Suprapubic skin (tissue), 4 donors: Measurements from ENCODE around the gene RIPOR3. TPM values are rescaled to one million over a fixed set of nuclear protein-coding genes. Genes with fewer than 3 reads are reported as not detected.

Experiments used
- DNase-seq, 2 donors: peaks; one replicate each; pipeline ENCODE4 v3.0.0-alpha.2; 2019; ENCODE audit warnings: low spot score in 2 of 2
- H3K27ac ChIP-seq: fragments of 200-600 bp; sonication (generic); one replicate; pipeline ENCODE4 v1.5.1; 2019
- H3K27me3 ChIP-seq: fragments of 200-600 bp; sonication (generic); one replicate; pipeline ENCODE4 v1.5.1; 2019
- H3K36me3 ChIP-seq: fragments of 200-600 bp; sonication (generic); one replicate; pipeline ENCODE4 v1.5.1; 2019
- H3K4me1 ChIP-seq: fragments of 200-600 bp; sonication (generic); one replicate; pipeline ENCODE4 v1.5.1; 2019
- H3K4me3 ChIP-seq: fragments of 200-600 bp; sonication (generic); one replicate; pipeline ENCODE4 v1.5.1; 2019; ENCODE audit warnings: mild to moderate bottlenecking
- H3K9me3 ChIP-seq: fragments of 200-600 bp; sonication (generic); one replicate; pipeline ENCODE4 v1.5.1; 2019
- EP300 ChIP-seq: sonication (generic); formaldehyde crosslinking; IDR thresholded peaks from one replicate; pipeline ENCODE4 v1.6.1; 2017; ENCODE audit warnings: antibody characterized with exemption
- POLR2A ChIP-seq, 2 donors: fragments of 450-650 bp; IDR thresholded peaks; one replicate each; pipeline ENCODE4 v1.6.1; 2017; ENCODE audit warnings: antibody characterized with exemption in 2 of 2, mild to moderate bottlenecking in 2 of 2, moderate library complexity in 2 of 2
- POLR2AphosphoS5 ChIP-seq, 3 donors: sonication (generic); formaldehyde crosslinking; IDR thresholded peaks; one replicate each; pipeline ENCODE4 v1.6.1; 2017; ENCODE audit warnings: antibody characterized with exemption in 3 of 3
- WGBS: methylation state at CpG from one replicate; pipeline ENCODE4 v1.1.5; 2018; 5-methylcytosine and 5-hydroxymethylcytosine counted together
- total RNA-seq, 4 donors: library from RNA; depleted of rRNA; stranded (reverse); fragments of >200 nt; gene quantifications; one replicate each; pipeline ENCODE4 v1.1.0, GENCODE V29; 2016
- TF ChIP-seq, protein P1 (sequence below), 2 donors: fragments of 200-600 bp in 1 of 2; fragments of 450-650 bp in 1 of 2; sonication (generic) in 1 of 2; IDR thresholded peaks; one replicate each; pipeline ENCODE4 v1.5.1; 2016 to 2019; ENCODE audit warnings: antibody characterized with exemption in 2 of 2, mild to moderate bottlenecking in 1 of 2, moderate library complexity in 1 of 2

RIPOR3 gene
- total RNA-seq, 4 donors from 2014 or later, result 3.3 to 10.1 (median 5.3) TPM

DNA sequence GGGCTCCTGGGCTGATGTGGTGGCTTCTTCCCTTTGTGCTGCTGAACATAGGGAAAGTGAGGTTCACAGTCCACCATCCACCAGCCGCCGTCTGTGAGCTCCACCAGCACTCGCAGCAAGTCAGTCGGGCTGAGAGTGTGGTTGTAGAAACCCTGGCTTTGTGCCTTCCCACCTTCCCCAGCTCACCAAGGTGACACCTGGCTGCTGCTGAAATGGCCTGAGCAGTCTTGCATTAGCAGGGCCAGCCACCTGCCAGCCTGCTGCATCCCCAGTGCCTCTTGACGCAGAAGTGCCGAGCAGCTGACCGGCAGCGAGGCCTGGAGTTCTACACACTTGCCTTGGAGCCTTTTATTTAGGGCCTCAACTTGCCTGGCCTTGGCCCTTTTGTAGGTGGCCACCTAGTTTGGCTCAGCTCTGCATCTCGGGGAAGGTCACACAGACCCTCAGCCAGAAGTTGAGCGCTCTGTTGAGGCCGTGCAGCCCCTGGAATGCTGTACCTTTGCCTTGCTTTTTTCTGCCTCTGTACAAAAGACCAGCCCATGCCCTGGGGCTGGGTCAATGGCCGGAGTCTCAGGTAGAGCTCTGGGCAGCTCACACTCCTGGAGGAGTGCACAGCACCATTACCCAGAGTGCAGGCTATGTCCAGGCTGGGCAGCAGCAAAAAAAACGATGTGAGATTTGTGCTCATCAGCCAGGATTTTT is 104.7 kb downstream of the RIPOR3 start:
- Histone ChIP-seq H3K36me3 (peaks cover 60% of the 10 kb centered on the region), H3K4me1 (peaks cover 17% of the 10 kb centered on the region), H3K9me3 (no peaks in the 10 kb centered on the region), H3K27ac (no peak overlapping the region), H3K27me3 (no peaks in the 10 kb centered on the region), H3K4me3 (no peak overlapping the region)
- TF ChIP-seq, protein P1, sequence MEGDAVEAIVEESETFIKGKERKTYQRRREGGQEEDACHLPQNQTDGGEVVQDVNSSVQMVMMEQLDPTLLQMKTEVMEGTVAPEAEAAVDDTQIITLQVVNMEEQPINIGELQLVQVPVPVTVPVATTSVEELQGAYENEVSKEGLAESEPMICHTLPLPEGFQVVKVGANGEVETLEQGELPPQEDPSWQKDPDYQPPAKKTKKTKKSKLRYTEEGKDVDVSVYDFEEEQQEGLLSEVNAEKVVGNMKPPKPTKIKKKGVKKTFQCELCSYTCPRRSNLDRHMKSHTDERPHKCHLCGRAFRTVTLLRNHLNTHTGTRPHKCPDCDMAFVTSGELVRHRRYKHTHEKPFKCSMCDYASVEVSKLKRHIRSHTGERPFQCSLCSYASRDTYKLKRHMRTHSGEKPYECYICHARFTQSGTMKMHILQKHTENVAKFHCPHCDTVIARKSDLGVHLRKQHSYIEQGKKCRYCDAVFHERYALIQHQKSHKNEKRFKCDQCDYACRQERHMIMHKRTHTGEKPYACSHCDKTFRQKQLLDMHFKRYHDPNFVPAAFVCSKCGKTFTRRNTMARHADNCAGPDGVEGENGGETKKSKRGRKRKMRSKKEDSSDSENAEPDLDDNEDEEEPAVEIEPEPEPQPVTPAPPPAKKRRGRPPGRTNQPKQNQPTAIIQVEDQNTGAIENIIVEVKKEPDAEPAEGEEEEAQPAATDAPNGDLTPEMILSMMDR (IDR thresholded peaks at IDR 0.05), result no peak
- TF ChIP-seq POLR2AphosphoS5 (IDR thresholded peaks at IDR 0.05) (no peak), POLR2A (IDR thresholded peaks at IDR 0.05) (no peak), EP300 (no peak)
- DNase-seq, result no peak
- 86% methylated on average over 12 of the region's 13 CpGs for WGBS

DNA sequence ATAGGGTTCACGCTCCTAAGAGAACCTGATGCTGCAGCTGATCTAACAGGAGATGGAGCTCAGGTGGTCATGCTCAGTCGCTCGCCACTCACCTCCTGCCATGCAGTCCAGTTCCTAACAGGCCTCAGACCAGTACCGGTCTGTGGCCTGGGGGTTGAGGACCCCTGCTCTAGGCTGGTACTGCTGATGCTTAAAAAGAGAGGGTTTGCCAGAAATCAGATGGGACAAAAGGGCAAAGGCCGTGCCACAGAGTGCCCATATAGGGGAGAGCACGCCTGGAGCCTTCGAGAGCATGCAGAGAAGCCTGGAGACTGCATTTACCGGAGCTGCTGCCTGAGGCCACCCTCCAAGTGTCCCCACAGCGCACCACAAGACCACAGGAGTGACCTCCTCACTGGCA is 105.7 kb downstream of the RIPOR3 start:
- DNase-seq, result no peak
- TF ChIP-seq, protein P1 (IDR thresholded peaks at IDR 0.05), result no peak
- TF ChIP-seq POLR2AphosphoS5 (IDR thresholded peaks at IDR 0.05), result no peak
- no peak for TF ChIP-seq POLR2A (IDR thresholded peaks at IDR 0.05)
- no peak for TF ChIP-seq EP300
- Histone ChIP-seq H3K9me3 (no peaks in the 10 kb centered on the region), H3K27ac (no peak overlapping the region), H3K4me1 (peaks cover 17% of the 10 kb centered on the region), H3K4me3 (no peak overlapping the region), H3K27me3 (no peaks in the 10 kb centered on the region), H3K36me3 (peaks cover 70% of the 10 kb centered on the region)
- WGBS, result 94% methylated on average over 7 of the region's 9 CpGs

DNA sequence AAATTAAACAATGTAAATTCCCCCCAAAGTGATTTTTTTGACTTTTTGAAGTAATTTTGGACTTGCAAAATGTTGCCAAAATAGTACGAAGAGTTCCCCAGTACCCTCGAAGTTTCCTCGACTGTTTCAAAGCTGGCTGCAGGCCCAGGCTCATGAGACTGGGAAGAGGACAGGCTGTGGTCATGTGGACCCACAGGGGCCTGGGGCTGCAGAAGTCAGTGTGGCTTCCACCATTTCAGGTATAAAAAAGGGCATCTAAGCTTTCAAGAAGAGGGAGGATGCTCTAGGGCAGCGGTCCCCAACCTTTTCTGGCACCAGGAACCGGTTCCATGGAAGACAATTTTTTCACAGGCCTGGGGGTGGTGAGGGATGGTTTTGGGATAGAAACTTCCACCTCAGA is 106.1 kb downstream of the RIPOR3 start:
- Histone ChIP-seq H3K36me3 (peaks cover 75% of the 10 kb centered on the region), H3K9me3 (no peaks in the 10 kb centered on the region), H3K4me1 (peaks cover 17% of the 10 kb centered on the region), H3K27ac (no peak overlapping the region), H3K4me3 (no peak overlapping the region), H3K27me3 (no peaks in the 10 kb centered on the region)
- TF ChIP-seq EP300 (no peak), POLR2AphosphoS5 (IDR thresholded peaks at IDR 0.05) (no peak), POLR2A (IDR thresholded peaks at IDR 0.05) (no peak)
- TF ChIP-seq, protein P1 (IDR thresholded peaks at IDR 0.05), result no peak
- DNase-seq, result no peak
- 74% methylated on average over 5 of the region's 5 CpGs for WGBS

DNA sequence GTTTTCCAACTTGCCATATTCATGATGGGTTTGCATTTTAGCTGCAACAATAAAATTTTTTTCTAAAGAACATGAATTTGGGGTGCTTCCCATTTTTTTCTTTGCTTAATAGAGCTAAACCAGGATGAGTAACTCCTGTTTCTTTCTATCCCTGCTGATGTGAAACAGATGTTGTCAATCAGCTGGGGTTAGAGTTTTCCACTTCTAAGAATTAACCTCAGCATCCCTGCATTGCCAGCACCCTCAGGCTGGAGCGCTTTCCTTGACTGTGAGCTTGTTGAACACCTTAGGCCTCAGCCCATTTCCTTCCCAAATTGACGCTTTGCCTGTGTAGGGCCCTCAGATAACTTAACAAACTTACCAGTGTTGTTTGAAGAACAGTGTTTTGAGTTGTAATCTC is 106.7 kb downstream of the RIPOR3 start:
- no peaks in the 10 kb centered on the region for H3K9me3 ChIP-seq
- no peak overlapping the region for H3K27ac ChIP-seq
- H3K27me3 ChIP-seq, result no peaks in the 10 kb centered on the region
- no peak overlapping the region for H3K4me3 ChIP-seq
- TF ChIP-seq POLR2AphosphoS5 (IDR thresholded peaks at IDR 0.05) (no peak), EP300 (no peak), POLR2A (IDR thresholded peaks at IDR 0.05) (no peak)
- TF ChIP-seq, protein P1 (IDR thresholded peaks at IDR 0.05), result no peak
- H3K36me3 ChIP-seq, result peaks cover 77% of the 10 kb centered on the region
- 92% methylated on average over 2 of the region's 2 CpGs for WGBS
- no peak for DNase-seq
- H3K4me1 ChIP-seq, result peaks cover 17% of the 10 kb centered on the region

DNA sequence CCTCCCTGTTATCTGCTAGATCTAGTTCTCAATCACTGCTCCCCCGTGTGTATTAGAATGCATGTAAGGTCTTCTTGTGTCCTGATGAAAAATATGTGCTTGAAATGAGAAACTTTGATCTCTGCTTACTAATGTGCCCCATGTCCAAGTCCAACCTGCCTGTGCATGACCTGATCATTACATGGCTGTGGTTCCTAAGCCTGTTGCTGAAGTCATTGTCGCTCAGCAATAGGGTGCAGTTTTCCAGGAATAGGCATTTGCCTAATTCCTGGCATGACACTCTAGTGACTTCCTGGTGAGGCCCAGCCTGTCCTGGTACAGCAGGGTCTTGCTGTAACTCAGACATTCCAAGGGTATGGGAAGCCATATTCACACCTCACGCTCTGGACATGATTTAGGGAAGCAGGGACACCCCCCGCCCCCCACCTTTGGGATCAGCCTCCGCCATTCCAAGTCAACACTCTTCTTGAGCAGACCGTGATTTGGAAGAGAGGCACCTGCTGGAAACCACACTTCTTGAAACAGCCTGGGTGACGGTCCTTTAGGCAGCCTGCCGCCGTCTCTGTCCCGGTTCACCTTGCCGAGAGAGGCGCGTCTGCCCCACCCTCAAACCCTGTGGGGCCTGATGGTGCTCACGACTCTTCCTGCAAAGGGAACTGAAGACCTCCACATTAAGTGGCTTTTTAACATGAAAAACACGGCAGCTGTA is 107.7 kb downstream of the RIPOR3 start:
- no peak overlapping the region for H3K4me3 ChIP-seq
- WGBS, result 85% methylated on average over 14 of the region's 15 CpGs
- no peaks in the 10 kb centered on the region for H3K27me3 ChIP-seq
- no peak overlapping the region for H3K27ac ChIP-seq
- TF ChIP-seq, protein P1 (IDR thresholded peaks at IDR 0.05), result no peak
- TF ChIP-seq POLR2A (IDR thresholded peaks at IDR 0.05), result no peak
- TF ChIP-seq EP300, result no peak
- no peak for TF ChIP-seq POLR2AphosphoS5 (IDR thresholded peaks at IDR 0.05)
- DNase-seq, result no peak
- H3K36me3 ChIP-seq, result peaks cover 83% of the 10 kb centered on the region
- peaks cover 17% of the 10 kb centered on the region for H3K4me1 ChIP-seq
- H3K9me3 ChIP-seq, result no peaks in the 10 kb centered on the region
